ENCODE measurements around the gene CAMK1D. TPM values are rescaled to one million over a fixed set of nuclear protein-coding genes. Genes with fewer than 3 reads are reported as not detected.

The CAMK1D gene
- total RNA-seq, 1 experiment from 2014 or later: 6.3 TPM

DNA sequence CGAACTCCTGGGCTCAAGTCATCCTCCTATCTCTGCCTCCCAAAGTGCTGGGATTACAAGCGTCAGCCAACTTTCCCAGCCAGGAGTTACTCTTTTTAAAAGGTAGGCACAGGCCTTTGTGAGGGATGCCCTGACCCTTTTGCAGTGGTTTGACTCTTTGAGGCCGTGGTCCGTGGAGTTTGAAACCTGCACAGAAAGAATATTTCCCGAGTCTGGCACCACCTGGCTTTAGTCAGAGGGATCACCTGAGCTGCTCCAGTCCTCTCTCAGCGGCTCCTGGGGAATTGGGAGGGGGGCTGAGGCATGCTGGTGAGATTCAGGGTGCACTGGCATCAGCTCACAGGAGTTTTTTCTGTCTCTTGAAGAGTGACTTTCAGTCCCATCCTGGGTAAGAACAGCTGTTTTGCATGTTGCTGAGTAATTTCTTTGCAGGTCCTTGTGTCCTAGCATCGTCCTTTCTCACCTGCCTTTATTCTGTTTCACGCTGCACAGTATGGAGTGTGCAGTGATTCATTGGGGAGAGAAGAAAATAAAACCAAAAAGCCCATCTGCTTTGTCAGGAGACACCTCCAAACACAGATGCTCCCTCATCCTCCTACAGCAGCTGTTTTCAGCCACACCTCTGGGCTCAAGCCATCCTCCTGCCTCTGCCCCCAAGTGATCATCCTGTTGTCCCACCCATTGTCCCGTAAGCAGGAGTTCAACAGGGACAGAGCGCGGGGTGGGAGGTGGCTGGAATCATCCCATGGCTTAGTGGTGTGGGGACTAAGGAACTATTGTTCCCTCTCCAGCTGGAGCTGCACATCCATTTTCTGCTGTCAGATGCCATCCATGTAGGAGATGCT lies 284.7 kb downstream of the CAMK1D start:
- H3K27me3 Mint-ChIP-seq (ENCODE audit: low read depth): no peaks in the 10 kb centered on the region; the same call in 1 of the 2 replicates
- Histone ChIP-seq H2AFZ (ENCODE audit: low read length) (no peak overlapping the region), H4K91ac (ENCODE audit: insufficient read length, low read depth, low read length) (no peak overlapping the region), H3K9me3 (ENCODE audit: control insufficient read depth, low read depth, low read length) (peaks cover 7% of the 10 kb centered on the region), H2BK5ac (ENCODE audit: insufficient read length, low read length) (no peak overlapping the region), H3K9ac (ENCODE audit: extremely low read depth, insufficient read length, low read length) (no peak overlapping the region), H3K79me1 (ENCODE audit: insufficient read depth, low read depth, low read length, poor library complexity, severe bottlenecking) (no peaks in the 10 kb centered on the region), H3K14ac (ENCODE audit: insufficient read depth, low read length) (no peak overlapping the region), H2AK5ac (ENCODE audit: insufficient read length, low read length) (no peak overlapping the region), H3T11ph (ENCODE audit: low read length) (no peak overlapping the region), H4K8ac (replicated peaks; ENCODE audit: insufficient read length, low read depth, low read length) (no peak overlapping the region), H2BK120ac (ENCODE audit: low read depth, low read length, poor library complexity, severe bottlenecking) (no peak overlapping the region), H3K79me2 (ENCODE audit: insufficient read depth, low read length) (no peaks in the 10 kb centered on the region), H3K4me1 (ENCODE audit: insufficient read depth, low read length) (no peaks in the 10 kb centered on the region; the same call in 1 of the 2 replicates), H3K27ac (ENCODE audit: insufficient read length, low read depth, low read length) (no peak overlapping the region), H3K23me2 (ENCODE audit: insufficient read length, low read depth, low read length, poor library complexity, severe bottlenecking) (no peaks in the 10 kb centered on the region), H3K4ac (ENCODE audit: low read depth, low read length) (no peak overlapping the region), H4K20me1 (ENCODE audit: control insufficient read depth, insufficient read depth, insufficient read length) (no peaks in the 10 kb centered on the region), H3K23ac (ENCODE audit: insufficient read length, low read depth, low read length) (no peak overlapping the region), H4K5ac (ENCODE audit: insufficient read length, low read depth, low read length) (no peak overlapping the region), H3K27me3 (ENCODE audit: insufficient read depth, low read length) (no peaks in the 10 kb centered on the region), H2BK20ac (ENCODE audit: low read depth, low read length, poor library complexity, severe bottlenecking) (no peak overlapping the region), H3K56ac (ENCODE audit: insufficient read length, low read depth, low read length) (no peak overlapping the region), H2BK15ac (ENCODE audit: low read depth, low read length) (no peak overlapping the region), H3K4me2 (ENCODE audit: insufficient read depth, insufficient read length, low read length) (no peak overlapping the region), H3K18ac (ENCODE audit: insufficient read length, low read depth, low read length) (no peak overlapping the region), H2BK12ac (ENCODE audit: insufficient read length, low read depth, low read length) (no peak overlapping the region)
- H3K4me3 Mint-ChIP-seq: no peak overlapping the region
- H3K4me1 Mint-ChIP-seq: peaks cover 27 to 36% of the 10 kb centered on the region in 2 experiments
- H3K9me3 Mint-ChIP-seq: peaks cover 0 to 7% of the 10 kb centered on the region in 2 experiments; a peak in 3 of 5 replicates
- no peak for DNase-seq
- peaks cover 0 to 13% (median 13%) of the 10 kb centered on the region in 3 experiments; a peak in 4 of 7 replicates for H3K36me3 Mint-ChIP-seq (ENCODE audit: insufficient read depth in 1 of 3, low read depth in 3 of 3)
- no CpG with 5 or more reads among the region's 11 CpGs for WGBS (ENCODE audit: extremely low coverage, insufficient read length, low lambda C conversion rate)
- TF ChIP-seq CTCF (conservative IDR thresholded peaks at IDR 0.05): 0 out of 3 replicates have a peak, but pooled peaks have one; percentile 36
- peak overlapping the region in 1 of 3 experiments; percentile 8; a peak in 1 of 7 replicates for H3K27ac Mint-ChIP-seq

Measured in H9 (cell line).